IPS-11a (cell line): ENCODE data around the gene EML4.
"Not testable (repeated sequence)": the region's sequence is repeated elsewhere in the genome, so short reads cannot be mapped to it uniquely, and the experiment has no call there.

ENCODE experiments used
- H3K4me3 ChIP-seq: one replicate; pipeline ENCODE4 v1.5.1; 2013; ENCODE audit warnings: low read depth, low read length, control low read depth

The EML4 gene, protein sequence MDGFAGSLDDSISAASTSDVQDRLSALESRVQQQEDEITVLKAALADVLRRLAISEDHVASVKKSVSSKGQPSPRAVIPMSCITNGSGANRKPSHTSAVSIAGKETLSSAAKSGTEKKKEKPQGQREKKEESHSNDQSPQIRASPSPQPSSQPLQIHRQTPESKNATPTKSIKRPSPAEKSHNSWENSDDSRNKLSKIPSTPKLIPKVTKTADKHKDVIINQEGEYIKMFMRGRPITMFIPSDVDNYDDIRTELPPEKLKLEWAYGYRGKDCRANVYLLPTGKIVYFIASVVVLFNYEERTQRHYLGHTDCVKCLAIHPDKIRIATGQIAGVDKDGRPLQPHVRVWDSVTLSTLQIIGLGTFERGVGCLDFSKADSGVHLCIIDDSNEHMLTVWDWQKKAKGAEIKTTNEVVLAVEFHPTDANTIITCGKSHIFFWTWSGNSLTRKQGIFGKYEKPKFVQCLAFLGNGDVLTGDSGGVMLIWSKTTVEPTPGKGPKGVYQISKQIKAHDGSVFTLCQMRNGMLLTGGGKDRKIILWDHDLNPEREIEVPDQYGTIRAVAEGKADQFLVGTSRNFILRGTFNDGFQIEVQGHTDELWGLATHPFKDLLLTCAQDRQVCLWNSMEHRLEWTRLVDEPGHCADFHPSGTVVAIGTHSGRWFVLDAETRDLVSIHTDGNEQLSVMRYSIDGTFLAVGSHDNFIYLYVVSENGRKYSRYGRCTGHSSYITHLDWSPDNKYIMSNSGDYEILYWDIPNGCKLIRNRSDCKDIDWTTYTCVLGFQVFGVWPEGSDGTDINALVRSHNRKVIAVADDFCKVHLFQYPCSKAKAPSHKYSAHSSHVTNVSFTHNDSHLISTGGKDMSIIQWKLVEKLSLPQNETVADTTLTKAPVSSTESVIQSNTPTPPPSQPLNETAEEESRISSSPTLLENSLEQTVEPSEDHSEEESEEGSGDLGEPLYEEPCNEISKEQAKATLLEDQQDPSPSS

DNA sequence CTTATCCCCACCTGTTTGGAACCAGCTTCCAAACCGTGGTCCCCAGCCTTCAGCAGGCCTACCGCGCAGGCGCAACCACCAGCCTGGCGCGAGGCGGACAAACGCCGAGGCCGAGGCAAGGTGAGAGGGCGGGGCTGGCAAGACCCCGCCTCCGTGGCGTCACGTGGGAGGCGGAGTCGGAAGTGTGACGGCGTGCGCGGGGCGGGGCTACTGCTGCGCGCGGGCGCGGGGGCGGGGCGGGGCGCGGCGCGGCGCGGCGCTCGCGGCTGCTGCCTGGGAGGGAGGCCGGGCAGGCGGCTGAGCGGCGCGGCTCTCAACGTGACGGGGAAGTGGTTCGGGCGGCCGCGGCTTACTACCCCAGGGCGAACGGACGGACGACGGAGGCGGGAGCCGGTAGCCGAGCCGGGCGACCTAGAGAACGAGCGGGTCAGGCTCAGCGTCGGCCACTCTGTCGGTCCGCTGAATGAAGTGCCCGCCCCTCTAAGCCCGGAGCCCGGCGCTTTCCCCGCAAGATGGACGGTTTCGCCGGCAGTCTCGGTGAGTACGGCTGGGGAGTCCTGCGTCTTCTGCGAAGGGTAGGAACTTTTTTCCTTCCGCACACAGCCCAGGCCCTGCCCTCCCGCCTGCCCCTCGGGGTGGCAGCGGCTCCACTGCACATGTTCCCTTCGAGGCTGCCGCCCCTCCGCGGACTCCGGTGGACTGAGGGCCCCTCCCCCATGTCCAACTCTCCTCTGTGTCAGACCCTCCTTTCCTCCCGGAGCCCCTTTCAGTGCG is at the start of gene EML4:
TSS of gene EML4 (plus strand) at position 254 of the 774 bp plus-strand sequence. CDS start at position 513, 259 bp downstream.
- H3K4me3 ChIP-seq: peak within 1 kb of the TSS; percentile 95

DNA sequence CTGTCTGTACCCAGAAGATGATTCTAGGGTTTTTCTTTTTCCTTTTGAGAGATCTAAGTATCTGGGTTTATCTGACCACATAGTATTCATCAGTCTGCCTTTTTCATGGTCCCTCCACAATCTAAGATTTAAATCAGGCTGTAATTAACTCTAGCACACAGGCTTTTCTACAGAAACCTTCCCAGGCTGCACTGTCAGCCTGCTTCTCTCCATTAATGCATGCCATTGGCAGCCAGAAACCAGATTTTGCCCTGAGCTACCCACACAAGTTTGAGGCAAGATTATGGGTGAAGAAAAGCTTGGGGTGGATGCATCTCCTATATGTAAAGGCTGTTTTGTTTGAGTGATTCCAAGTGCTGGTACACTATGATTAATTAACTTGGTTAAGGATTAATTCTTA is 45.7 kb upstream of the EML4 start:
- H3K4me3 ChIP-seq: no peak overlapping the region

DNA sequence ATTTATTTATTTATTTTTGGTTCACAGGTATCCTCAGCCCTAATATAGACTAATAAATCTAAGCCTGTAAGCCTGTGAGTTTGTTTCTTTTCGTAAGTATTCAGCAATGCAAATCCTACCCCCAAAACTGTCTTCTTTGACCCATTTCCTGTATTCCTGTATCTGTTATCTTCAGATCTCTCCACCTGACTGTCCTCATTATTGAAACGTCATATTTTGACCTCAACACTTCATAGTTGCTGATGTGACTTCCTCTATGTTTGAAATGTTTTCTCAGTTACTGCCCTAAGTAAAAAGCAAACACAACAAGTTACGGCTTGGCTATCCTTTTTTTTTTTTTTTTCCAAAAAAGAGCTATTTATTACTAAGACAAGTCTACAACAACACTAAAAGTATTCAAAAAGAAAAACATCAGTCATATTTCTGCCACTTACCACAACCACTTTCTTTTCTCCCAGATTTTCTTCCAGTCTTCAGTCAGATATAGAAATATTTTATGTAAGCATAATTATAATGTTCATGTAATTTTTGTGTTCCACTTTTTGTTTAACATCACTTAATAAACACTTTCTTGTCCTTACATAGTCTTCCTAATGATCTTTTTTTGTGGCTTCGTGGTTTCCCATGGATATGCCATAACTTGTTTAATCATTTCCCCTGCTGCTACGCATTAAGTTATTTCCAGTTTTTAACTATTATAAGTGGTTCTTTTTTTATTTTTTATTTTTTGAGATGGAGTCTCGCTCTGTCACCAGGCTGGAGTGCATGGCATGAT is 45.0 kb upstream of the EML4 start:
- H3K4me3 ChIP-seq: no peak overlapping the region

DNA sequence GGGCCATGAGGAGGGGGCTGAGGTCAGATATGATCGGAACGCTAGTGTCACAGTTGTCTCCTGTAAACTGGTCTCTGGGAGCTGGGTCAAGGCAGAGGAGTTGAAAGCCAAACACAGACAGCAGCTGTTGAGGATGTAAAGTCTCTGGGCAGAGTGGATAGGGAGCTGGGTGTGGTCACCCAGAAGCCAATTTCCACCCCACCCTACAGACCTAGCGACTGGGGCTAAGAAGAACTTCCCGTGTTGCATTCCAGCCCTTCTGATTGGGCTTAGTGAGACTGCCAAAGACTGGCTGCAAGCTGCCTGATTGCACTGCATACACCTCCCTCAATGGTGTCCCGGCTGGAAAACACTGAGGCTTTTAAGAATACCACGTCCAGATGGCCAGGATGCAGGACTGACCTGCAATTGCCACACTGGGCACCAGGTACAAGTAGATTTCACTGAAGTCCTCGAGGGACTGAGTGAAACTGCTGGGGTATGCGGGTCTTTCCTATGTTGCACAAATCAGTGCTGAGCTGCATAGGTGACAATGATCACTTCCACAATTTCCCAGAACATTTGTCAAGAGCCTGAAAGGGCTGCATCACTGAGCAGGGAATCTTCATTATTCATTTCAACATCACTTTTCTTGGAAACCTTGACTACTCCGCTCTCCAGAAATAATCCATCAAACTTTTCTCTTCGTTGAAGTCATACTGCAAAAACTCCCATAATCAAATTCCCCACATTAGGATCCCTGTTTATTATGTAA is 43.1 kb upstream of the EML4 start:
- H3K4me3 ChIP-seq: no peak overlapping the region

DNA sequence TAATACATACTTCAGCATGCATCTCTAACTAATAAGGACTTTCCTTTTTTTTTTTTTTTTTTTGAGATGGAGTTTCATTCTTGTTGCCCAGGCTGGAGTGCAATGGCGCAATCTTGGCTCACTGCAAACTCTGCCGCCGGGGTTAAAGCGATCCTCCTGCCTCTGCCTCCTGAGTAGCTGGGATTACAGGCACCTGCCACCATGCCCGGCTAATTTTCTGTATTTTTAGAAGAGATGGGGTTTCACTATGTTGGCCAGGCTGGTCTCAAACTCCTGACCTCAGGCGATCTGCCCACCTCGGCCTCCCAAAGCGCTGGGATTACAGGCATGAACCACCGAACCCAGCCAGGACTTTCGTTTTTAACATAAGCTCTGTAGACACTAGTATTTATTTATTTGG is 42.3 kb upstream of the EML4 start:
- H3K4me3 ChIP-seq: not testable (repeated sequence)

DNA sequence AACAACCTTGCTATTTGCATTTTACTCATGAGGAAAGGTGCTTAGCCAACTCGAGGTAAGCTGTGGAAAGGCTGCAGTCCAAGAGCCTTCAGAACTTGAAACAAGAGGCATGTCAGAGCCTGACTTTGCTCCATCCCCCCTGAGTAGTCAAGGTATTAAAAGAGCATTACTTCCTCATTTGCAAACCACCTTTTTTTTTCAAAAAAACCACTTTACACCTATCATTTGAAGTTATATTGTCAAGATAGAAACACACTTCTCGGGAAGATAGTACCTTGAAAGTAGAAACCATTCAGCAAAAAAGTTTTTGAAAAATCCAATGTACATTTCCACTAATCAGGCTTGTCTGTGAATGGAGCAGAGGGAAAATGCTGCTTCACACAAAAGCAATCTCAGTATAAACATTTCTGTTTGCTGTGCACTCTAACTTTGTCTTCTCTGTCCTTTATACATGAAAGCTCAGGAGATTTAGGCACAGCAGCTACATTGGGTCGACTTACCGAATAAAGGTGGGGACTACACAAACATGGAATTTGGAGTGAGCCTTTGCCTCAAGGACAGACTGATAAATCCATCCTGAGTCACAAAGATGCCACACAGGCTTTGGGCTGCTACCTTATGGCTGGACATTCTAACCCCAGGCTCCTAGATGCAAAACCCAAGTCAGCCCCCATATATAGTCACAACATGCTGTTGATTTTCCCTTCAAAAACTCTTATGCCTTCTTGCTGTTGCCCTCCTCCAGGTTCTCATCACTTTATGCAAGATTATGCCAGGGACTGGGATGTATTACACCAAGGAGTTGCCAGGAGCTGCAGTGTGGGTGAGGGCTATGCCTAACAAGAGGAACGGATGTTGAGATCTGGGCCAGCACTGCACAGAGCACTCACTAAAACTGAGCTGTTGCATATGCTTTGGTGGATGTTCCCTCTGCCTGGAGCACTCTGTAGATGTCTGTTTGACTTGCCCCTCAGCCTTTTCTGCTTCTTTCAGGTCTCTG is 41.4 kb upstream of the EML4 start:
- no peak overlapping the region for H3K4me3 ChIP-seq

DNA sequence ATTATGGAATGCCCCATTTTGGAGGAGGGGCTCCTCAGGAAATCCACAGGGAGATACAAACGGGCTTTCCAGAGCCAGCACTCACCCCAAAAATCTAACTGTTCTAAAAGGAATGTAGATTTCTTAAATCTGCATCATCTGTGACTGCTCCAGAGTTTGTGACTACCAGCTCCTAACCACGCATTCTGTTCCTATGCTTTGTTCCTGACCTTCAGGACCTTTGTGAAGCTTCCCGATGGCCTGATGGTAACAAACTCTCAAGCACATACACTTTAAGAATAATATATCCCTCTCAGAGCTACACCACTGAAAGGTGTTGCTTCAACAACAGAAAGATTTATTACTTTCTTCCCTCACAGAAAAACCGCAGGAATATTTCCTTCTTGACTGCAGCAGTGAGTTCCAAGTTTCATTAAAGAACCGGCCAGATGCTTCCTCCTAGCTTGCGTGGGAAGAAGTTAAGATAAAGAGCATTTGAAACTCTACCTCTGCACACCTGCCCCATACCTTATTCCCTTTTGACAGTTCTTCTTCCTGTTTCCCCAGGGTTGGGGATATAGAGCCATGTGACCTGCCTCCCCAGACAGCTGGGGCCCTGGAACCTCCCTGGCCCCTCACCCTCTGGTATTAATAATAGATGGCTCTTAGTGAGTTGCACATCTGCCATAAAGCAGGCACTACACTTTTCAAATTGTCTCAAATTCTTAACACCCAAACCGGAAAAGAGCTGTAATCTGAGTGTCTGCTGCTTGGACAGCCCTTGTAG is 40.2 kb upstream of the EML4 start:
- H3K4me3 ChIP-seq: no peak overlapping the region

DNA sequence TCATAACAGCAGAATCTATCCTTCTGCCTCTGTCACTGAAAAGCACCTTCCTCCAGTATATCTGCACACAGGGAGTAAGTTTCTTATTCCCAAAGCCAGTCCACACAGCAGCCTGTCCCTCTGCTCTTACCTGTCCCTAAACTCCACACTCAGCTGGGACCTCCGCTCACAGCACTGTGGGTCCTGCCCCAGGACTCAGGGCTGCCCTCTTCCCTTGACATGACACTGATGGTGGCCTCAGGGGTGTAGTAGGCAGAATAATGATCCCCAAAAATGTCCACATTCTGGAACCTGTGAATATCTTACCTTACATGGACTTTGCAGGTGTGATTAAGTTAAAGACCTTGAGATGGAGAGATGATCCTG is 39.7 kb upstream of the EML4 start:
- no peak overlapping the region for H3K4me3 ChIP-seq

DNA sequence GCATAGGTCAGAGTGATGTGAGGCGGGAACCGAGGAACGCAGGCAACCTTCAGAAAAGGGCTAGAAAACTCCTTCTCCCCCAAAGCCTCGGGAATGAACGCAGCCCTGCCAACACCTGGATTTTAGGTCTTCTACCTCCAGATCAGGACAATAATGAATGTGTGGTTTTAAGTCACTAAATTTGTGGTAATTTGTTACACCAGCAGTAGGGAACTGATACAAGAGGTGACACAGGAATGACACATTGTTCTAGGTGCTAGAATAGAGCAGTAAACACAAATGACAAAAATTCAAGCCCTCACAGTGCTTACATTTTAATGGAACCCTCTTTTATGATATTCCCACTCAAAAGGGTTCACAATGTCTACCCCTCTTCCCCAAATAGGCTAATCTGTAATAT is 39.2 kb upstream of the EML4 start:
- H3K4me3 ChIP-seq: no peak overlapping the region

DNA sequence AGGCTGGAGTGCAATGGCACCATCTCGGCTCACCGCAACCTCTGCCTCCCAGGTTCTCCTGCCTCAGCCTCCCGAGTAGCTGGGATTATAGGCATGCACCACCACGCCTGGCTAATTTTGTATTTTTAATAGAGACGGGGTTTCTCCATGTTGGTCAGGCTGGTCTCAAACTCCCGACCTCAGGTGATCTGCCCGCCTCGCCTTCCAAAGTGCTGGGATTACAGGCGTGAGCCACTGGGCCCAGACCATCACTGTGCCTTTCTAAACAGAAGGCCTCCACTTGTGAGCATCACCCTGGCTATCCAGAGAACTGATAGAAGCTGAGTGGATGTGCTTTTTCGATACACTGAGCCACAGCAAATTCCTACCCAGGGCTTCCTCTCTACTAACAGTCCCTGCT is 38.3 kb upstream of the EML4 start:
- H3K4me3 ChIP-seq: not testable (repeated sequence)

DNA sequence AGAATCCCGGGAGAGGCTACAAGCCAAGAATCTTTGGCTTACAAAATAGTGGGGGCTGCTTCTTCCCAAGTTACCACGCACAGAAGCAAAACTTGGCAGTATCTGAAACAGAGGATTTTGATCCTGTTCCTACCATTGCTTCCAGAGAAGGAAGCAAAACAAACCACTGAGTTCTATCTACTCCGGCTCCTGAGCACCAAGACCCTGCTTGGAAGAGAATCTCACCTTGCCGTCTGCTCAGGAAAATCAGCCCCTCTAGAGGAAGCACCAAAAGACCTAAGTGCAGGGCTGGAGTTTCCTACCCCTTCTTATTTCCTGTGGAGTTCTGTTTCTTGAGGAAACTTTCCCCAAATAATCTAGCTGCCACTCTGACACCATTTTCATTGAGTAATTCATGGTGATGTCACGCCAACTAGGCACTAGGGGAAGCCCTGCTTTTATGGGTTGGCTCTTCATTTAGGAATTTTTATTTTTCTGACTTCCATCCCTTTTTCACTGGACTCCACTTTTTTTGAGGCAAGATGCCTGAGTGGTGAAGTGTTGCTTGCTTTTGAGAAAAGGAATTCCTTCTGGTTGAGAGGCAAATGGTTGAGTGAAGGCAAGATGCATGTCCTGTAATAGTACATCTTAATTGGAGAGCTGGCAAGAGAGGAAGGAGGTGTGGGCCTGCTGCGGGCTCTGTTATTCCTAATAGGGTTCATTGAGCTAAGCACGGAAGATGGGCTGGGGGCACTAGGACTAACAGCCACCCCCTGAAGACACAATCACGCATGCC is 36.8 kb upstream of the EML4 start:
- H3K4me3 ChIP-seq: no peak overlapping the region

DNA sequence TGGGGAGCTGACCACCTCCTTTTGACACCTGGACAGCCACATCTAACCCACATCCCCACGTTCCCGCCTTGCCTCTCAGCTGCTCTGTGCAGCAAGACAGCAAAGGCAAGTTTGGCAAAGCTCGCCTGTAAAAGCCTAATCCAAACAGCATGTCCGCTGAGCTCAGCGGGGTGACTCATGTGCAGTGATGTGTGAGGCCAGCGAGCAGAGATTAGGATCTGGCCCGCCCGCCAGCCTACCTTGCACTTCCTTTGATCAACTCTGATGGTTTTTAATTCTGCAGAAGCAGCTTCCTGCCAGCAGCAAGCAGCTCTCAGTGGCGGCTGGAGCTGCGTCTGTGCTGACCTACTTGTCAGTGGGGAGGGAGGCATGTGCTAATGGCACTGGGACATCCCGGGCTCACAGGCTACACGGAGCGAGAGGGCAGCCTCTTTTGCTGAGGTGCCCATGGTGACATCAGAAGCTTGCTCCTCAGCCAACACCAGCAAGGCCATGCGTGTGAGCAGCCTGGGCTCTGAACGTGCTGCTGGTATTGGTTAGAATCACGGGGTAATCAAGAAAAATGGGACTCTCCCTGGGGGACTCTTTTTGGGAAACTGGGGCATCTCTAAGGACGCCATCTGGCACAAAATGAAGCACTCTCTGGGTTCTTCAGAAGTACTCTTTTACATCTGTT is 36.0 kb upstream of the EML4 start:
- no peak overlapping the region for H3K4me3 ChIP-seq

DNA sequence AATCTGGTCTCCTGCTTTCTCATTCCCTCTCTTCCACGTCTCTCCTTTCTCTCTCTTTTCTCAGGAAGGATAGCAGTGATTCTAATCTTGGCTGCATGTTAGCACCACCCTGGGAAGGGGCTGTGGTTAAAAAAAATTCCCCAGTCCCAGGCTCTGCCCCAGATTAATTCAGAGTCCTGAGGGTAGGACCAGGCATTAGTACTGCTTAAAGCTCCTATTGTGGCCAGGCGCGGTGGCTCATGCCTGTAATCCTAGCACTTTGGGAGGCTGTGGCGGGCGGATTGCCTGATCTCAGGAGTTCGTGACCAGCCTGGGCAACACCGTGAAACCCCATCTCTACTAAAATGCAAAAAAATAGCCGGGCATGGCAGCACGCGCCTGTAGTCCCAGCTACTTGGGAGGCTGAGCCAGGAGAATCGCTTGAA is 35.4 kb upstream of the EML4 start:
- H3K4me3 ChIP-seq: no peak overlapping the region

DNA sequence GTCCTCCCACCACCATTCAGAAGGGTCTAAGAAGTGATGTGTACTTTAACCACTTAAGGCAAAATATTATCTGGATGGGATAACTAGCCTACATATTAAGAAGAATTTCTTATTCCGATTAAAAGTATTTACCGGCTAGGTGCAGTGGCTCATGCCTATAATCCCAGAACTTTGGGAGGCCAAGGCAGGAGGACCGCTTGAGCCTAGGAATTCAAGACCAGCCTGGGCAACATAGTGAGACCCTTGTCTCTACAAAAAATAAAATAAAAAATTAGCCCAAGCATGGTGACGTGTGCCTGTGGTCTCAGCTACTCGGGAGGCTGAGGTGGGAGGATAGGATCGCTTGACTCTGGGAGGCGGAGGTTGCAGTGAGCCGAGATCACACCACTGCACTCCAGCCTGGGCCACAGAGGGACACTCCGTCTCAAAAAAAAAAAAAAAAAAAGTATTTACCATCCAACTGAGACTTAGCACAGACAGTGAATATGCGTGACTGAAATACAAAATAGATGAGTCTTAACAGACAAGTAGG is 34.7 kb upstream of the EML4 start:
- not testable (repeated sequence) for H3K4me3 ChIP-seq

DNA sequence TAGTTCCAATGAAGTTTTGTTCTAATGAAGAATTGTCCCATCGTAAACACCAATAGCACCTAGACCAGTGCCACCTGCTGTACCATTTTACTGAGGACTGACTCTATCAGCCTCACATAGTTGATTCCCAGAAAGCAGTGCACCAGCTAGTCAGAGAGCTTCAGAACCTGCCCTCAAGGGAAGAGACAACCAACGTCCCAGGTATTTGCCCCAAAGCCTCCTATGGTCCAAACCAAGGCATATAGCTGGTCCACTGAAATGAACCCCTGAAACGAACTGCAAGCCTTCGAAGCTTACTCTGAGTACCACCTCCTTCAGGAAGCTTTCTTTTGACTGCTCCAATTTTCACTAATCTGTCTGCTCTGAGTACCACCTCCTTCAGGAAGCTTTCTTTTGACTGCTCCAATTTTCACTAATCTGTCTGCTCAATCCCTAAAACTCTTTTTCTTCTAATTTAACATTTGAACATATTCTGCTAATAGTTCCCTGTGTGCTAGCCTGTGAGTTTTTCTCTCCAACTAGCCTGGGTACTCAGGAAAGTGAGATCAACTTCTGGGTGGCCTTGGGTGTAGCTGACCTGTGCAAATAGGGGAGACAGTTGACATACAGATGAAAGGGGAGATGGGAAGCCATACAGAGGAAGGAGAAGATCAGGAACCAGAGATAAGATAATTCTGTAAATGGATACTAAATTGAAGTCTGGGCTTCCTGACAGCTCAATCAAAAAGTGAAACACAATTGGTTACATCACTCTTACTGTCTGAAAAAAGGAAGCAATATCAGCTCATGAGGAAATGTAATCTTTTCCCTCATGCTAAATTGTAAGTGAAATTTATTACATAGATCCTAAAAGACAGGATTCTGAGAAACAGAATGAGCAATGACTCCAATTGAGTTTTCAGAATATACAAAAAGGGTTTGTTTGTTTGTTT is 33.5 kb upstream of the EML4 start:
- H3K4me3 ChIP-seq: no peak overlapping the region
